HepG2 (cell line): Measurements from ENCODE around the gene IL2RG. TPM values are rescaled to one million over a fixed set of nuclear protein-coding genes. Genes with fewer than 3 reads are reported as not detected.

Experiments used
- ATAC-seq: fragments of 200-7000 bp; cut with Tn5 transposase; 3 replicates; pipeline ENCODE4 v1.9.1; 2020; ENCODE audit warnings: mild to moderate bottlenecking, moderate library complexity
- BruUV-seq: library from RNA; stranded (reverse); fragments of 400-500 nt; replicated peaks from 2 replicates; lab custom pipeline; 2021; lab: Mats Ljungman, UMichigan
- CTCF ChIA-PET: fragments of 300-600 bp; formaldehyde crosslinking; extraction: SDS; loops from one replicate; lab custom pipeline; 2021; ENCODE audit warnings: low total read pairs, inconsistent platforms, low intra/inter-chr PET ratio; lab: Yijun Ruan, JAX
- POLR2A ChIA-PET: fragments of 350-600 bp; sonication (Branson Sonifier 250); formaldehyde crosslinking; loops from one replicate; lab custom pipeline; 2020; ENCODE audit warnings: antibody characterized with exemption, inconsistent platforms; lab: Yijun Ruan, JAX
- DNase-seq: peaks from one replicate; pipeline ENCODE4 v3.0.0-alpha.2; 2015; ENCODE audit warnings: low spot score
- FAIRE-seq: peaks from 3 replicates; lab custom pipeline; 2011; peaks lifted over from hg19 to GRCh38; lab: Jason Lieb, UNC
- H2AFZ ChIP-seq: one replicate; pipeline ENCODE4 v1.6.1; 2011; ENCODE audit warnings: low read length, inconsistent platforms
- H3K27ac ChIP-seq: fragments of 300-600 bp; 3 replicates; pipeline ENCODE4 v1.8.0; 2011; ENCODE audit warnings: mixed run types, mild to moderate bottlenecking, mixed read lengths, low read length, inconsistent platforms; ENCODE audit not compliant: insufficient read depth; ENCODE audit errors: extremely low read length
- H3K27me3 ChIP-seq, 2 experiments: fragments of 200-600 bp in 1 of 2; 2 replicates in 1 of 2; 3 replicates in 1 of 2; pipeline versions ENCODE4 v1.6.0 to v1.8.0; 2011; ENCODE audit warnings: low read length in 2 of 2, mild to moderate bottlenecking in 2 of 2, moderate library complexity in 2 of 2, inconsistent platforms in 1 of 2; ENCODE audit not compliant: insufficient read depth in 2 of 2, control insufficient read depth in 1 of 2
- H3K36me3 ChIP-seq, 2 experiments: fragments of 200-600 bp in 1 of 2; replicated peaks in 1 of 2; 2 replicates in 1 of 2; 3 replicates in 1 of 2; pipeline versions ENCODE4 v1.5.1 to v1.8.0; 2011; ENCODE audit warnings: low read length in 2 of 2, inconsistent platforms in 1 of 2; ENCODE audit not compliant: insufficient read depth in 2 of 2, control insufficient read depth in 1 of 2
- H3K4me1 ChIP-seq: 2 replicates; pipeline ENCODE4 v1.5.1; 2012; ENCODE audit warnings: low read length, inconsistent platforms; ENCODE audit not compliant: insufficient read depth
- H3K4me2 ChIP-seq: 2 replicates; pipeline ENCODE4 v1.6.0; 2011; ENCODE audit warnings: low read depth, low read length, inconsistent platforms
- H3K4me3 ChIP-seq, 3 experiments: fragments of 200-600 bp in 1 of 3; sonication (generic), shearing (Covaris generic) in 1 of 3; replicated peaks in 1 of 3; 2 replicates each; pipeline ENCODE4 v1.5.1; 2011 to 2016; ENCODE audit warnings: low read length in 3 of 3, inconsistent platforms in 2 of 3, low read depth in 2 of 3, mild to moderate bottlenecking in 2 of 3, control low read depth in 1 of 3, mixed read lengths in 1 of 3; ENCODE audit not compliant: insufficient read depth in 1 of 3
- H3K79me2 ChIP-seq: one replicate; pipeline ENCODE4 v1.6.1; 2011; ENCODE audit warnings: low read length, inconsistent platforms; ENCODE audit not compliant: insufficient read depth
- H3K9ac ChIP-seq: 2 replicates; pipeline ENCODE4 v1.6.0; 2011; ENCODE audit warnings: mild to moderate bottlenecking, low read depth, low read length, inconsistent platforms; ENCODE audit not compliant: insufficient read depth
- H3K9me3 ChIP-seq: 2 replicates; pipeline ENCODE4 v1.5.1; 2012; ENCODE audit warnings: mild to moderate bottlenecking, low read length
- H4K20me1 ChIP-seq: 2 replicates; pipeline ENCODE4 v1.6.0; 2011; ENCODE audit warnings: inconsistent platforms, mild to moderate bottlenecking, low read length, moderate library complexity; ENCODE audit not compliant: insufficient read depth
- ATF7-NPFF ChIP-seq: sonication (generic); formaldehyde crosslinking; IDR thresholded peaks from 2 replicates; pipeline ENCODE4 v1.8.1; 2023; ENCODE audit warnings: mild to moderate bottlenecking, low read depth, missing genetic modification reagents, moderate library complexity
- ATRX ChIP-seq: sonication (generic); formaldehyde crosslinking; IDR thresholded peaks from 2 replicates; pipeline ENCODE4 v1.4.0; 2020; ENCODE audit warnings: missing genetic modification reagents, borderline replicate concordance
- MYC ChIP-seq: sonication (generic); formaldehyde crosslinking; IDR thresholded peaks from 2 replicates; pipeline ENCODE4 v1.9.0; 2021; ENCODE audit warnings: missing genetic modification reagents, borderline replicate concordance
- TRAFD1 ChIP-seq: sonication (generic); formaldehyde crosslinking; IDR thresholded peaks from 2 replicates; pipeline ENCODE4 v1.5.1; 2020; ENCODE audit warnings: missing genetic modification reagents, mild to moderate bottlenecking, borderline replicate concordance
- ZNF547 ChIP-seq: sonication (generic); formaldehyde crosslinking; IDR thresholded peaks from 2 replicates; pipeline ENCODE4 v1.5.1; 2020; ENCODE audit warnings: mild to moderate bottlenecking, missing genetic modification reagents
- WGBS: methylation state at CpG from one replicate; pipeline ENCODE4 v1.1.6; 2017; ENCODE audit warnings: low lambda C conversion rate; 5-methylcytosine and 5-hydroxymethylcytosine counted together
- in situ Hi-C: cut with HindIII; loops from 2 replicates; pipeline ENCODE4 v1.10.0; 2017; ENCODE audit warnings: low pct_unique_long_range_greater_than_20kb; ENCODE audit not compliant: extremely low pct_ligation_motif_present
- intact Hi-C: fragments of 100-400 bp; cut with micrococcal nuclease; formaldehyde crosslinking; loops from one replicate; pipeline ENCODE4 v1.10.0; 2022; ENCODE audit not compliant: unreplicated experiment
- polyA plus RNA-seq, 8 experiments: library from polyadenylated mRNA; depleted of rRNA in 3 of 8; stranded (reverse) in 7 of 8; unstranded in 1 of 8; fragments of >200 nt; fragmentation: Illumina TruSeq in 4 of 8; extraction: Trizol in 4 of 8; gene quantifications; 2 replicates each; pipeline versions ENCODE4 v1.2.1 to v1.2.3, GENCODE V29; 2011 to 2016; ENCODE audit warnings: low read depth in 4 of 8, missing spikeins in 1 of 8, mixed read lengths in 1 of 8; ENCODE audit not compliant: insufficient read depth in 1 of 8
- total RNA-seq, 5 experiments: library from RNA; depleted of rRNA; stranded (reverse); fragments of >200 nt; fragmentation: Illumina TruSeq; extraction: Trizol; gene quantifications; 2 replicates each; pipeline ENCODE4 v1.2.3, GENCODE V29; 2016; ENCODE audit warnings: low read depth in 1 of 5
- TF ChIP-seq, protein P1 (sequence below): sonication (generic); formaldehyde crosslinking; IDR thresholded peaks from 2 replicates; pipeline ENCODE4 v1.4.0; 2020; ENCODE audit warnings: mild to moderate bottlenecking, missing genetic modification reagents
- TF ChIP-seq, protein P2 (sequence below): sonication (generic); formaldehyde crosslinking; IDR thresholded peaks from 2 replicates; pipeline ENCODE4 v1.9.0; 2021; ENCODE audit warnings: missing genetic modification reagents, borderline replicate concordance

The IL2RG gene
- total and polyA plus RNA-seq, 2 of the 13 experiments (the other 11 are each of a cell fraction or from before 2014, with no cell fraction given) = 0.98 TPM; not detected in 1

GRCh38 chrX:71128166-71128833 is 16.9 kb upstream of the IL2RG start:
- FAIRE-seq (no peak), ATAC-seq (no peak), DNase-seq (no peak)
- Histone ChIP-seq H3K27ac (no peak overlapping the region), H3K36me3 (peaks cover 14 to 49% of the 10 kb centered on the region in 2 experiments; a peak in 4 of 5 replicates), H3K4me3 (no peak overlapping the region), H2AFZ (no peak overlapping the region), H4K20me1 (no peaks in the 10 kb centered on the region), H3K27me3 (no peaks in the 10 kb centered on the region), H3K4me1 (peaks cover 7% of the 10 kb centered on the region; the same call in 1 of the 2 replicates), H3K4me2 (no peak overlapping the region)
- in situ Hi-C loops = no loop called here
- intact Hi-C loops = no loop called here
- 80% methylated on average over 5 of the region's 12 CpGs for WGBS
- POLR2A ChIA-PET = interaction anchor here (1.0 kb wide), 1 partner anchor 10 kb away, joined by 3 read pairs; the partner anchor contains the start of gene MED12
- no peak for TF ChIP-seq TRAFD1 (CRISPR knock-in tag)
- no peak for TF ChIP-seq MYC
- no peak for TF ChIP-seq ATF7-NPFF
- TF ChIP-seq, protein P1, sequence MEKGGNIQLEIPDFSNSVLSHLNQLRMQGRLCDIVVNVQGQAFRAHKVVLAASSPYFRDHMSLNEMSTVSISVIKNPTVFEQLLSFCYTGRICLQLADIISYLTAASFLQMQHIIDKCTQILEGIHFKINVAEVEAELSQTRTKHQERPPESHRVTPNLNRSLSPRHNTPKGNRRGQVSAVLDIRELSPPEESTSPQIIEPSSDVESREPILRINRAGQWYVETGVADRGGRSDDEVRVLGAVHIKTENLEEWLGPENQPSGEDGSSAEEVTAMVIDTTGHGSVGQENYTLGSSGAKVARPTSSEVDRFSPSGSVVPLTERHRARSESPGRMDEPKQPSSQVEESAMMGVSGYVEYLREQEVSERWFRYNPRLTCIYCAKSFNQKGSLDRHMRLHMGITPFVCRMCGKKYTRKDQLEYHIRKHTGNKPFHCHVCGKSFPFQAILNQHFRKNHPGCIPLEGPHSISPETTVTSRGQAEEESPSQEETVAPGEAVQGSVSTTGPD (CRISPR knock-in tag) = no peak
- no peak for TF ChIP-seq ZNF547
- TF ChIP-seq, protein P2, sequence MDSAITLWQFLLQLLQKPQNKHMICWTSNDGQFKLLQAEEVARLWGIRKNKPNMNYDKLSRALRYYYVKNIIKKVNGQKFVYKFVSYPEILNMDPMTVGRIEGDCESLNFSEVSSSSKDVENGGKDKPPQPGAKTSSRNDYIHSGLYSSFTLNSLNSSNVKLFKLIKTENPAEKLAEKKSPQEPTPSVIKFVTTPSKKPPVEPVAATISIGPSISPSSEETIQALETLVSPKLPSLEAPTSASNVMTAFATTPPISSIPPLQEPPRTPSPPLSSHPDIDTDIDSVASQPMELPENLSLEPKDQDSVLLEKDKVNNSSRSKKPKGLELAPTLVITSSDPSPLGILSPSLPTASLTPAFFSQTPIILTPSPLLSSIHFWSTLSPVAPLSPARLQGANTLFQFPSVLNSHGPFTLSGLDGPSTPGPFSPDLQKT = no peak
- TF ChIP-seq ATRX = no peak
- TF ChIP-seq, all 625 proteins: peak for 0
- Histone ChIP-seq H3K79me2 (no peaks in the 10 kb centered on the region), H3K9me3 (no peaks in the 10 kb centered on the region), H3K9ac (no peak overlapping the region)
- no TSS peak for BruUV-seq
- CTCF ChIA-PET = interaction anchor here (1.3 to 1.8 kb wide), 3 partner anchors 30 to 158 kb away, joined by 6 to 13 read pairs (median 9); no protein-coding TSS in a partner anchor
